ENCODE measurements around the gene TTC7B.

- TF ChIP-seq, protein P1, sequence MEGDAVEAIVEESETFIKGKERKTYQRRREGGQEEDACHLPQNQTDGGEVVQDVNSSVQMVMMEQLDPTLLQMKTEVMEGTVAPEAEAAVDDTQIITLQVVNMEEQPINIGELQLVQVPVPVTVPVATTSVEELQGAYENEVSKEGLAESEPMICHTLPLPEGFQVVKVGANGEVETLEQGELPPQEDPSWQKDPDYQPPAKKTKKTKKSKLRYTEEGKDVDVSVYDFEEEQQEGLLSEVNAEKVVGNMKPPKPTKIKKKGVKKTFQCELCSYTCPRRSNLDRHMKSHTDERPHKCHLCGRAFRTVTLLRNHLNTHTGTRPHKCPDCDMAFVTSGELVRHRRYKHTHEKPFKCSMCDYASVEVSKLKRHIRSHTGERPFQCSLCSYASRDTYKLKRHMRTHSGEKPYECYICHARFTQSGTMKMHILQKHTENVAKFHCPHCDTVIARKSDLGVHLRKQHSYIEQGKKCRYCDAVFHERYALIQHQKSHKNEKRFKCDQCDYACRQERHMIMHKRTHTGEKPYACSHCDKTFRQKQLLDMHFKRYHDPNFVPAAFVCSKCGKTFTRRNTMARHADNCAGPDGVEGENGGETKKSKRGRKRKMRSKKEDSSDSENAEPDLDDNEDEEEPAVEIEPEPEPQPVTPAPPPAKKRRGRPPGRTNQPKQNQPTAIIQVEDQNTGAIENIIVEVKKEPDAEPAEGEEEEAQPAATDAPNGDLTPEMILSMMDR (IDR thresholded peaks at IDR 0.05), result no peak
- no peak for TF ChIP-seq POLR2A (IDR thresholded peaks at IDR 0.05)
Observed at GRCh38 chr14:90674043-90674670, 142.1 kb downstream of the TTC7B start.
